ENCODE data around the gene MYRF. TPM values are rescaled to one million over a fixed set of nuclear protein-coding genes. Genes with fewer than 3 reads are reported as not detected.

Gene MYRF
- total and polyA plus RNA-seq, 4 donors = 11.9 to 41.2 (median 25.2) TPM

- 83 to 90% methylated on average over 31 of the region's 31 CpGs for WGBS, 2 donors
- Histone ChIP-seq H3K4me1 (ENCODE audit: control insufficient read depth in 5 of 5, insufficient read depth in 5 of 5, low read length in 5 of 5) (peaks cover 0 to 22% (median 0%) of the 10 kb centered on the region in 5 donors), H3K4me3 (no peak overlapping the region), H3K27ac (ENCODE audit: low read depth in 1 of 2, low read length in 1 of 2) (peak overlapping the region in 1 of 2 donors; percentile 49), H3K9ac (ENCODE audit: insufficient read depth in 1 of 2, low read length in 2 of 2) (no peak overlapping the region), H3K27me3 (ENCODE audit: control insufficient read depth in 3 of 3, insufficient read depth in 3 of 3, low read length in 2 of 3) (peaks cover 0 to 4% (median 0%) of the 10 kb centered on the region in 3 donors), H3K36me3 (ENCODE audit: control insufficient read depth in 4 of 4, insufficient read depth in 4 of 4, low read length in 4 of 4) (no peaks in the 10 kb centered on the region), H3K9me3 (ENCODE audit: control insufficient read depth in 4 of 4, insufficient read depth in 3 of 4, low read length in 3 of 4) (no peaks in the 10 kb centered on the region)
- DNase-seq (peak; percentile 51 to 80 (median 68)), ATAC-seq (ENCODE audit: insufficient read depth, low FRiP score) (peak; percentile 30)
- TF ChIP-seq CTCF (IDR thresholded peaks at IDR 0.05; ENCODE audit: control extremely low read depth, extremely low read depth) = no peak
Observed at GRCh38 chr11:61754534-61755482, 2.4 kb downstream of the MYRF start.

DNA sequence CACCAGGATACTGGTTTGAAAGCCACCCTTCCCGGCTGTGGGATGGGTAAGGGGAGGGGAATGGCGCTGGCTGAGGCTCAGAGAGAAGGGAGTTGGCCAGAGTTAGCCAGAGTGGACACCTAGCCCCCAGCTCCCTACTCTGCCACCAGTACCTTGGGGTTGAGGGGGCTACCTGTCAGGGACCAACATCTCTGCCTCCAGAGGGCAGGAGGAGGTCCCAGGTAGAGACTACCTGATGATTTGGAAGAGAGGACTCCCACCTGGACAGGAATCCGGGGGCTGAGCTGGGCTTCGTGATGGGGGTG, 3.7 kb downstream of the MYRF start:
- Histone ChIP-seq H3K27ac (ENCODE audit: low read depth in 1 of 2, low read length in 1 of 2) (no peak overlapping the region), H3K36me3 (ENCODE audit: control insufficient read depth in 4 of 4, insufficient read depth in 4 of 4, low read length in 4 of 4) (no peaks in the 10 kb centered on the region), H3K4me3 (no peak overlapping the region), H3K9me3 (ENCODE audit: control insufficient read depth in 4 of 4, insufficient read depth in 3 of 4, low read length in 3 of 4) (no peaks in the 10 kb centered on the region), H3K4me1 (ENCODE audit: control insufficient read depth in 5 of 5, insufficient read depth in 5 of 5, low read length in 5 of 5) (peaks cover 0 to 22% (median 0%) of the 10 kb centered on the region in 5 donors), H3K9ac (ENCODE audit: insufficient read depth in 1 of 2, low read length in 2 of 2) (no peak overlapping the region), H3K27me3 (ENCODE audit: control insufficient read depth in 3 of 3, insufficient read depth in 3 of 3, low read length in 2 of 3) (peaks cover 0 to 4% (median 0%) of the 10 kb centered on the region in 3 donors)
- DNase-seq = no peak
- no peak for ATAC-seq (ENCODE audit: insufficient read depth, low FRiP score)
- WGBS, 2 donors = 78 to 87% methylated on average over 4 of the region's 4 CpGs
- TF ChIP-seq CTCF (IDR thresholded peaks at IDR 0.05; ENCODE audit: control extremely low read depth, extremely low read depth) = no peak

- ATAC-seq (ENCODE audit: insufficient read depth, low FRiP score) = no peak
Observed at GRCh38 chr11:61756452-61757212, 4.2 kb downstream of the MYRF start.

More at GRCh38 chr11:61756452-61757212, 4.2 kb downstream of the MYRF start:
- 65 to 66% methylated on average over 9 of the region's 9 CpGs for WGBS, 2 donors
- peak overlapping the region in 1 of 2 donors; percentile 5 for H3K27ac ChIP-seq (ENCODE audit: low read depth in 1 of 2, low read length in 1 of 2)
- no peak overlapping the region for H3K4me3 ChIP-seq
- DNase-seq = peak in 1 of 3 donors; percentile 33
- no peaks in the 10 kb centered on the region for H3K9me3 ChIP-seq (ENCODE audit: control insufficient read depth in 4 of 4, insufficient read depth in 3 of 4, low read length in 3 of 4)
- peaks cover 0 to 22% (median 0%) of the 10 kb centered on the region in 5 donors for H3K4me1 ChIP-seq (ENCODE audit: control insufficient read depth in 5 of 5, insufficient read depth in 5 of 5, low read length in 5 of 5)
- H3K9ac ChIP-seq (ENCODE audit: insufficient read depth in 1 of 2, low read length in 2 of 2) = no peak overlapping the region
- H3K27me3 ChIP-seq (ENCODE audit: control insufficient read depth in 3 of 3, insufficient read depth in 3 of 3, low read length in 2 of 3) = peaks cover 0 to 4% (median 0%) of the 10 kb centered on the region in 3 donors
- no peak for TF ChIP-seq CTCF (IDR thresholded peaks at IDR 0.05; ENCODE audit: control extremely low read depth, extremely low read depth)
- H3K36me3 ChIP-seq (ENCODE audit: control insufficient read depth in 4 of 4, insufficient read depth in 4 of 4, low read length in 4 of 4) = no peaks in the 10 kb centered on the region
